HCT116 (cell line): Measurements from ENCODE around the gene SLC25A43. TPM values are rescaled to one million over a fixed set of nuclear protein-coding genes. Genes with fewer than 3 reads are reported as not detected.

Experiments used
- ATAC-seq: fragments of 200-7000 bp; cut with Tn5 transposase; 2 replicates; pipeline ENCODE4 v1.9.1; 2020; ENCODE audit warnings: mild to moderate bottlenecking, moderate library complexity
- BruUV-seq: library from RNA; stranded (reverse); fragments of 400-500 nt; replicated peaks from 2 replicates; lab custom pipeline; 2021; lab: Mats Ljungman, UMichigan
- CTCF ChIA-PET: fragments of 300-600 bp; sonication (Branson Sonifier 250); formaldehyde crosslinking; loops from one replicate; lab custom pipeline; 2021; ENCODE audit warnings: antibody characterized with exemption; lab: Charles Lee
- POLR2A ChIA-PET: fragments of 300-600, 350-600 bp; sonication (Branson Sonifier 250); formaldehyde crosslinking; loops from one replicate; lab custom pipeline; 2021; ENCODE audit warnings: antibody characterized with exemption; lab: Charles Lee
- RAD21 ChIA-PET, 2 experiments: fragments of 300-600 bp; sonication (Branson Sonifier 250); formaldehyde crosslinking; loops; one replicate each; lab custom pipeline; 2023; ENCODE audit warnings: low total read pairs in 2 of 2; ENCODE audit not compliant: uncharacterized antibody in 2 of 2, unreplicated experiment in 2 of 2, low non-redundant PET in 1 of 2; lab: Charles Lee
- DNase-seq: peaks from one replicate; pipeline ENCODE4 v3.0.0-alpha.2; 2010; ENCODE audit warnings: low read depth, low spot score
- H2AFZ ChIP-seq: fragments of 200-600 bp; shearing (Covaris generic), sonication (generic); 2 replicates; pipeline ENCODE4 v1.6.1; 2017; ENCODE audit warnings: low read depth, mixed run types, mixed read lengths, antibody characterized with exemption, low read length; ENCODE audit not compliant: poor library complexity, severe bottlenecking
- H3K27ac ChIP-seq: 2 replicates; pipeline ENCODE4 v1.5.1; 2012; ENCODE audit warnings: low read depth, low read length
- H3K27me3 ChIP-seq: fragments of 200-600 bp; sonication (generic); 2 replicates; pipeline ENCODE4 v1.6.1; 2016; ENCODE audit warnings: mixed run types, low read length, mixed read lengths; ENCODE audit not compliant: insufficient read depth
- H3K36me3 ChIP-seq, 2 experiments: fragments of 200-500 bp in 1 of 2; fragments of 200-600 bp in 1 of 2; sonication (Bioruptor generic) in 1 of 2; sonication (generic) in 1 of 2; 2 replicates each; pipeline versions ENCODE4 v1.5.1 to v1.6.1; 2014 to 2016; ENCODE audit warnings: low read length in 2 of 2, inconsistent platforms in 1 of 2, mixed read lengths in 1 of 2, mixed run types in 1 of 2; ENCODE audit not compliant: insufficient read depth in 2 of 2, control insufficient read depth in 1 of 2
- H3K4me1 ChIP-seq, 2 experiments: fragments of 200-600 bp in 1 of 2; sonication (generic) in 1 of 2; 2 replicates each; pipeline versions ENCODE4 v1.5.1 to v1.6.1; 2012 to 2017; ENCODE audit warnings: low read length in 2 of 2, inconsistent platforms in 1 of 2, mild to moderate bottlenecking in 1 of 2, mixed read lengths in 1 of 2, mixed run types in 1 of 2, moderate library complexity in 1 of 2; ENCODE audit not compliant: insufficient read depth in 2 of 2, control insufficient read depth in 1 of 2
- H3K4me2 ChIP-seq: fragments of 200-600 bp; sonication (generic); 2 replicates; pipeline ENCODE4 v1.6.1; 2017; ENCODE audit warnings: mixed run types, low read length, mixed read lengths
- H3K4me3 ChIP-seq, 2 experiments: fragments of 200-600 bp in 1 of 2; sonication (generic) in 1 of 2; replicated peaks in 1 of 2; 2 replicates each; pipeline ENCODE4 v1.5.1; 2011 to 2016; ENCODE audit warnings: low read length in 2 of 2, control low read depth in 1 of 2, low read depth in 1 of 2, mild to moderate bottlenecking in 1 of 2, mixed read lengths in 1 of 2, mixed run types in 1 of 2
- H3K79me2 ChIP-seq: fragments of 200-600 bp; sonication (generic); 2 replicates; pipeline ENCODE4 v1.6.1; 2017; ENCODE audit warnings: mild to moderate bottlenecking, mixed run types, low read length, moderate library complexity, mixed read lengths; ENCODE audit not compliant: insufficient read depth
- H3K9ac ChIP-seq: fragments of 200-600 bp; sonication (generic); 2 replicates; pipeline ENCODE4 v1.6.1; 2016; ENCODE audit warnings: low read length, mixed read lengths
- H3K9me2 ChIP-seq: fragments of 200-600 bp; sonication (generic), shearing (Covaris generic); 2 replicates; pipeline ENCODE4 v1.6.1; 2017; ENCODE audit warnings: mixed run types, mild to moderate bottlenecking, moderate library complexity; ENCODE audit not compliant: insufficient read depth
- H3K9me3 ChIP-seq, 2 experiments: fragments of 200-500 bp in 1 of 2; fragments of 200-600 bp in 1 of 2; sonication (Bioruptor generic) in 1 of 2; sonication (generic) in 1 of 2; 2 replicates each; pipeline ENCODE4 v1.6.1; 2014 to 2017; ENCODE audit warnings: low read length in 2 of 2, mixed read lengths in 2 of 2, inconsistent platforms in 1 of 2, low read depth in 1 of 2, mild to moderate bottlenecking in 1 of 2, mixed run types in 1 of 2, moderate library complexity in 1 of 2; ENCODE audit not compliant: control insufficient read depth in 1 of 2, insufficient read depth in 1 of 2
- H4K20me1 ChIP-seq: fragments of 200-600 bp; sonication (generic), shearing (Covaris generic); 2 replicates; pipeline ENCODE4 v1.6.1; 2017; ENCODE audit warnings: mixed run types, mild to moderate bottlenecking, moderate library complexity; ENCODE audit not compliant: insufficient read depth
- CBX3 ChIP-seq: IDR thresholded peaks from 2 replicates; pipeline ENCODE4 v1.6.1; 2012; ENCODE audit warnings: low read depth
- CEBPB ChIP-seq: IDR thresholded peaks from 2 replicates; pipeline ENCODE4 v1.6.1; 2012; ENCODE audit warnings: low read depth
- ELF1 ChIP-seq: IDR thresholded peaks from 2 replicates; pipeline ENCODE4 v1.6.1; 2012; ENCODE audit warnings: low read depth, borderline replicate concordance
- EZH2phosphoT487 ChIP-seq: fragments of 200-600 bp; IDR thresholded peaks from 2 replicates; pipeline ENCODE4 v1.6.1; 2018; ENCODE audit warnings: antibody characterized with exemption, borderline replicate concordance
- FOSL1 ChIP-seq: IDR thresholded peaks from 2 replicates; pipeline ENCODE4 v1.6.1; 2012; ENCODE audit warnings: low read depth
- JUND ChIP-seq: IDR thresholded peaks from 2 replicates; pipeline ENCODE4 v1.6.1; 2012
- RAD21 ChIP-seq: IDR thresholded peaks from 2 replicates; pipeline ENCODE4 v1.6.1; 2012; ENCODE audit warnings: low read depth, mild to moderate bottlenecking
- ZNF274 ChIP-seq: fragments of 200-500 bp; sonication (Bioruptor generic); IDR thresholded peaks from 2 replicates; pipeline ENCODE4 v1.6.1; 2014; ENCODE audit warnings: mild to moderate bottlenecking, low read depth, low read length, inconsistent platforms
- intact Hi-C: fragments of 100-400 bp; cut with micrococcal nuclease; formaldehyde crosslinking; loops from 2 replicates; pipeline ENCODE4 v1.10.0; 2022
- total RNA-seq: library from RNA; stranded (reverse); gene quantifications from one replicate; pipeline ENCODE4 v1.2.1, GENCODE V29; 2021; ENCODE audit not compliant: unreplicated experiment
- TF ChIP-seq, protein P1 (sequence below): IDR thresholded peaks from 2 replicates; pipeline ENCODE4 v1.6.1; 2012; ENCODE audit warnings: low read depth

The SLC25A43 gene
- total RNA-seq, 1 experiment from 2014 or later, result 14.1 TPM

GRCh38 chrX:119474615-119475388, 75.7 kb downstream of the SLC25A43 start:
- DNase-seq (no peak), ATAC-seq (no peak)
- POLR2A ChIA-PET, result interaction anchor here (0.6 kb wide), 1 partner anchor 24 kb away, joined by 3 read pairs; no protein-coding TSS in a partner anchor
- intact Hi-C loops, result no loop called here
- CTCF ChIA-PET, result interaction anchor here (1.0 kb wide), 1 partner anchor 8 kb away, joined by 4 read pairs; no protein-coding TSS in a partner anchor
- Histone ChIP-seq H3K9ac (no peak overlapping the region), H4K20me1 (no peaks in the 10 kb centered on the region), H3K27me3 (no peaks in the 10 kb centered on the region), H2AFZ (no peak overlapping the region), H3K9me3 (no peaks in the 10 kb centered on the region), H3K4me1 (peaks cover 0 to 9% of the 10 kb centered on the region in 2 experiments; a peak in 2 of 4 replicates), H3K36me3 (peaks cover 6 to 11% of the 10 kb centered on the region in 2 experiments; a peak in 2 of 4 replicates), H3K4me3 (no peak overlapping the region), H3K4me2 (no peak overlapping the region), H3K9me2 (no peaks in the 10 kb centered on the region), H3K27ac (no peak overlapping the region), H3K79me2 (no peaks in the 10 kb centered on the region)
- TF ChIP-seq CEBPB, result no peak
- no peak for TF ChIP-seq CBX3
- TF ChIP-seq FOSL1, result no peak
- TF ChIP-seq, protein P1, sequence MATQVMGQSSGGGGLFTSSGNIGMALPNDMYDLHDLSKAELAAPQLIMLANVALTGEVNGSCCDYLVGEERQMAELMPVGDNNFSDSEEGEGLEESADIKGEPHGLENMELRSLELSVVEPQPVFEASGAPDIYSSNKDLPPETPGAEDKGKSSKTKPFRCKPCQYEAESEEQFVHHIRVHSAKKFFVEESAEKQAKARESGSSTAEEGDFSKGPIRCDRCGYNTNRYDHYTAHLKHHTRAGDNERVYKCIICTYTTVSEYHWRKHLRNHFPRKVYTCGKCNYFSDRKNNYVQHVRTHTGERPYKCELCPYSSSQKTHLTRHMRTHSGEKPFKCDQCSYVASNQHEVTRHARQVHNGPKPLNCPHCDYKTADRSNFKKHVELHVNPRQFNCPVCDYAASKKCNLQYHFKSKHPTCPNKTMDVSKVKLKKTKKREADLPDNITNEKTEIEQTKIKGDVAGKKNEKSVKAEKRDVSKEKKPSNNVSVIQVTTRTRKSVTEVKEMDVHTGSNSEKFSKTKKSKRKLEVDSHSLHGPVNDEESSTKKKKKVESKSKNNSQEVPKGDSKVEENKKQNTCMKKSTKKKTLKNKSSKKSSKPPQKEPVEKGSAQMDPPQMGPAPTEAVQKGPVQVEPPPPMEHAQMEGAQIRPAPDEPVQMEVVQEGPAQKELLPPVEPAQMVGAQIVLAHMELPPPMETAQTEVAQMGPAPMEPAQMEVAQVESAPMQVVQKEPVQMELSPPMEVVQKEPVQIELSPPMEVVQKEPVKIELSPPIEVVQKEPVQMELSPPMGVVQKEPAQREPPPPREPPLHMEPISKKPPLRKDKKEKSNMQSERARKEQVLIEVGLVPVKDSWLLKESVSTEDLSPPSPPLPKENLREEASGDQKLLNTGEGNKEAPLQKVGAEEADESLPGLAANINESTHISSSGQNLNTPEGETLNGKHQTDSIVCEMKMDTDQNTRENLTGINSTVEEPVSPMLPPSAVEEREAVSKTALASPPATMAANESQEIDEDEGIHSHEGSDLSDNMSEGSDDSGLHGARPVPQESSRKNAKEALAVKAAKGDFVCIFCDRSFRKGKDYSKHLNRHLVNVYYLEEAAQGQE, result no peak
- no peak for TF ChIP-seq ZNF274
- no peak for TF ChIP-seq JUND
- no peak for TF ChIP-seq EZH2phosphoT487
- no peak for TF ChIP-seq ELF1
- TF ChIP-seq RAD21, result no peak
- RAD21 ChIA-PET, result no interaction called here
- no TSS peak for BruUV-seq
